ENCODE measurements around the gene TMEM185B.
A peak's percentile ranks its signal among the peaks of the same experiment; 100 is the strongest.

The TMEM185B gene

GRCh38 chr2:120253021-120253882 lies 30.1 kb upstream of the TMEM185B start:
- Mint-ChIP-seq H3K27me3 (ENCODE audit: low read depth) (peaks cover 34% of the 10 kb centered on the region), H3K36me3 (ENCODE audit: low read depth) (peaks cover 10% of the 10 kb centered on the region), H3K27ac (peak overlapping the region; percentile 78 to 93 (median 88)), H3K4me3 (peak overlapping the region; percentile 92 to 97 (median 95)), H3K9me3 (no peaks in the 10 kb centered on the region), H3K4me1 (peaks cover 53% of the 10 kb centered on the region)
- TF ChIP-seq CTCF (IDR thresholded peaks at IDR 0.05; ENCODE audit: unreplicated experiment in 3 of 3): peak; percentile 43 to 59 (median 50)

DNA sequence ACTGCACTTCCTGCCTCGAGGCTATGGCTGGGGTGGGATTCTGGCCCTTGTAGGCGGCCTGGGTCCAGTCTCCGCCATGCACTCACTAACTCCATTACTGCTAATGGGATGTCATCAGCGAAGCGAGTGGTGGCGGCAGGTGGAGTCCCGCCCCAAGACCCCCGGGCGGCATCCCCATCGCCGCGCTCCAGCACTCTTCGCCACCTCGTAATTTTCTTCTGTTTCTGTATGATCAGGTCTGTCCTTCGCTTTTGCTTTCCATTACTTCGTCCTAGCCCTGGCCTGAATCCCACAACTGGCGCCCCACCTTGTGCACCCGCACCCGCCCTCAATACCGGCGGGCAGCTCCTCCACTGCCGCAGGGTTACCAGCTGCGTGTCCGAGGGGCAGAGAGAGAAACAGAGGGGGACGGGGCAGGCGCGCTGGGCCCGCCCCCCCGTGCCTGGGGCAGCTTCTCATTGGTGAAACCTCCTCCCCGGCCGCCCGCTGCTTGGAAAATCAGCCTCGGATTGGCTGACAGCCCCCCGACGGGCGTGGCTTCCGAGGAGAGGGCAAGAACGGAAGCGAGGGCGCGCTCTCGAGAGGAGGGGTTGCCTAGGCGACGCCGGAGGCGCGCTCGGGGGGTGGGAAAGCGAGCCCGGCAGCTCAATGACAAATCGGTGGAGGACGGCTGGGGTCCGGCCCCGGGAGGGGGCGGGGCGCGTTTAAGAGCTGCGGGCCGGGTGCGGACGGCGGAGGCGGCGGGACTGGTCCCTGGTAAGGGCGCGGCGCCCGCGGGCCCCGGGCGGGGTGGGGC lies 29.2 kb upstream of the TMEM185B start, which contains the start of gene RALB:
RALB (plus strand) TSS at position 628 of the 796 bp plus-strand sequence. CDS start 25,813 bp downstream, outside the sequence.
- no peak for TF ChIP-seq CTCF (IDR thresholded peaks at IDR 0.05; ENCODE audit: unreplicated experiment in 3 of 3)
- Mint-ChIP-seq H3K4me3 (peak within 1 kb of the TSS; percentile 96 to 98 (median 97)), H3K27ac (peak within 1 kb of the TSS; percentile 78 to 93 (median 88)), H3K4me1 (peaks cover 46% of the 10 kb centered on the region), H3K9me3 (no peaks in the 10 kb centered on the region), H3K27me3 (ENCODE audit: low read depth) (peaks cover 43% of the 10 kb centered on the region), H3K36me3 (ENCODE audit: low read depth) (peaks cover 8% of the 10 kb centered on the region)

DNA sequence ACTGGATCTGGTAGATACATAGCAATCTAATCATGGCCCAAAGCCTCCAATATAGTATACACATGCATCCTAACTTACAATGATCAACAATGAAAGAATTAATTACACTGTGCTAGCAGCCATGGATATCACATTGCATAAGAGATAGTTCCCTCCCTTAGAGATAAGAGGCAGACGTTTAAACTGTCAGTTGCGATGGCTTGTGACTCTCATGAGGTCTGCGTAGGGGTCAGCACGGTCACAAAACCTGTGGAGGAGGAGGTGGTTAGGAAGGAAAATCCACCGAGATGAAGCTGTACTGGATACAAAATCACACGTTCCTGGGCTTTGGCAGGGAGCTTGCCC lies 28.7 kb upstream of the TMEM185B start:
- Mint-ChIP-seq H3K4me1 (peaks cover 46% of the 10 kb centered on the region), H3K4me3 (peak overlapping the region; percentile 93 to 98 (median 96)), H3K27me3 (ENCODE audit: low read depth) (peaks cover 48% of the 10 kb centered on the region), H3K27ac (peak overlapping the region in 2 of 3 experiments; percentile 51 to 55), H3K36me3 (ENCODE audit: low read depth) (peaks cover 8% of the 10 kb centered on the region), H3K9me3 (no peaks in the 10 kb centered on the region)
- no peak for TF ChIP-seq CTCF (IDR thresholded peaks at IDR 0.05; ENCODE audit: unreplicated experiment in 3 of 3)

DNA sequence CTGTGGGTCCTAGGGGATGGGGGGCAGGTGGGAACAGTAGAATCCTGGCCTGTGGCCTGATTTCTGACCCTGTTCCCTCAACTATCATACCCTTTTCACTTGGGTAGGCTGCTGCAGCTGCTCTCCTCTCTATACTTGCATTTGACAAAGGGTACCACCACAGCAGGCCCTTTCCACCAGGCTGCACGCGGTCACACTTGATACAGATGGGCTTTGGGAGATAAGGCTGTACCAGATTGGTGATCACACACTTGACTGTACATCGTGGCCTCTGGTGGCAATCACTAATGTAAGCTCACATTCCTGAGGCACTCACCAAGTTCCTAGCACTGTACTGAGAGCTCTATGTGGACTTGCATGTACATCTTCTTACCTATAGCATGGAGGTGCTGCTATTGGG lies 27.9 kb upstream of the TMEM185B start:
- H3K4me1 Mint-ChIP-seq: peaks cover 47% of the 10 kb centered on the region
- peaks cover 2% of the 10 kb centered on the region for H3K36me3 Mint-ChIP-seq (ENCODE audit: low read depth)

DNA sequence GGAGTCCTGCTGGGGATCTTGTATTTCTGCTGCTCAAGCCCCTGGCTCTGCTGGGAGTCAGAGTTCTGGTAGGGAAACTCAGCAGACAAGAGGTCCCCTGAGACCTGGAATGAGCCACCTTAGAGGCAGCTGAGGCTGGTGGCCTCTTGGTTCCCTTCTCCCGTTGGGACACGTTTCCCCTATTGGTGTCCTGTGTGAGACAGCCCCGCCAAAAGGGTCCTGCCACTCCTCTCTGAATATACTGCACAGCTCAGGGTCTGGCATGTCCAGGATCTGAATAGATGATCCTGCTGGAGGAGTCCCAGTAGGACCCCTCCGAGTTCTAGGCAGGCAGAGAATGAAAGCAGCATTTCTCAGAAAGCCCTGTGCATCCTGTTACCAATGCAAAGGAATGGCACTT lies 27.4 kb upstream of the TMEM185B start:
- Mint-ChIP-seq H3K36me3 (ENCODE audit: low read depth) (no peaks in the 10 kb centered on the region), H3K4me3 (no peak overlapping the region), H3K27ac (no peak overlapping the region), H3K9me3 (no peaks in the 10 kb centered on the region), H3K4me1 (peaks cover 46% of the 10 kb centered on the region), H3K27me3 (ENCODE audit: low read depth) (peaks cover 58% of the 10 kb centered on the region)
- TF ChIP-seq CTCF (IDR thresholded peaks at IDR 0.05; ENCODE audit: unreplicated experiment in 3 of 3): no peak

More for the DNA sequence above, 27.9 kb upstream of the TMEM185B start:
- no peak overlapping the region for H3K27ac Mint-ChIP-seq
- H3K9me3 Mint-ChIP-seq: no peaks in the 10 kb centered on the region
- TF ChIP-seq CTCF (IDR thresholded peaks at IDR 0.05; ENCODE audit: unreplicated experiment in 3 of 3): no peak
- H3K27me3 Mint-ChIP-seq (ENCODE audit: low read depth): peaks cover 55% of the 10 kb centered on the region
- no peak overlapping the region for H3K4me3 Mint-ChIP-seq
